DMS53 (cell line): ENCODE data around the gene DNAH17.

Source experiments
- DNase-seq: peaks from one replicate; lab custom pipeline; 2025; lab: John Stamatoyannopoulos, UW

DNAH17 gene

DNA sequence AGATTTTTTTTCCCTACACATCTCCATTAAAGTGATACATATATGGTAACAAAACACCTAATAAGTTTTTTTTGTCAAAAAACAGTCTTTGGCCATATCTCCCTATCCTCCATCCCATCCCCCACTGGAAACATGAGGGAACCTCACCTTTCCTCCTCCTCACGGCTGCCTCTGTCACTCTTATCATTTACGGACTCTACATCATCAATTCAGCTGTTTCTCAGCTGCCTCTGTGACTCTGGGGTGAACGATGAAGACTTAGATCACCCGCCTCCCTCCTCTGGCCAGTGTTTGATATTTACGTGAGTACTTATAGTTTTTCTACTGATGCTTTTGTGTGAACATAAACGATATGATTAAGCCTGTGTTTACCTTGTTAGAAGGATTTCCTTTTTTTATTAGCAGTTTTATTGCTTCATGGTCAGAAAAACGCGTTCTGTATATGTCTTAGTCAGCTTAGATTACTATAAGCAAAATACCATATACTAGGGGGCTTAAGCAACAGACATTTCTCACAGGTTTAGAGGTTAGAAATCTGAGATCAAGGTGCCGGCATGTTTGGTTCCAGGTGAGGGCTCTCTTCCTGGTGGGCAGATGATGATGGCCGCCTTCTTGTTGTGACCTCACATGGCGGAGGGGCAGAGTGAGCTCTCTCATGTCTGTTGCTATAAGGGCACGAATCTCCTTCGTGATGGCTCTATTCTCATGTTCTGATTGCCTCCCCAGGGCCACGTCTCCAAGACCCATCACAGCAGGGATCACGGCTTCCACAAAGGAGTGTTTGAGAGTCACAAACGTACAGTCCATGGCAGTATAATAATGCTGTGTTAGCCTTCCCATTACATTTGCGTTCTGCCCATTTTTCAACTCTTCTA lies 32.1 kb downstream of the DNAH17 start:
- no peak for DNase-seq

DNA sequence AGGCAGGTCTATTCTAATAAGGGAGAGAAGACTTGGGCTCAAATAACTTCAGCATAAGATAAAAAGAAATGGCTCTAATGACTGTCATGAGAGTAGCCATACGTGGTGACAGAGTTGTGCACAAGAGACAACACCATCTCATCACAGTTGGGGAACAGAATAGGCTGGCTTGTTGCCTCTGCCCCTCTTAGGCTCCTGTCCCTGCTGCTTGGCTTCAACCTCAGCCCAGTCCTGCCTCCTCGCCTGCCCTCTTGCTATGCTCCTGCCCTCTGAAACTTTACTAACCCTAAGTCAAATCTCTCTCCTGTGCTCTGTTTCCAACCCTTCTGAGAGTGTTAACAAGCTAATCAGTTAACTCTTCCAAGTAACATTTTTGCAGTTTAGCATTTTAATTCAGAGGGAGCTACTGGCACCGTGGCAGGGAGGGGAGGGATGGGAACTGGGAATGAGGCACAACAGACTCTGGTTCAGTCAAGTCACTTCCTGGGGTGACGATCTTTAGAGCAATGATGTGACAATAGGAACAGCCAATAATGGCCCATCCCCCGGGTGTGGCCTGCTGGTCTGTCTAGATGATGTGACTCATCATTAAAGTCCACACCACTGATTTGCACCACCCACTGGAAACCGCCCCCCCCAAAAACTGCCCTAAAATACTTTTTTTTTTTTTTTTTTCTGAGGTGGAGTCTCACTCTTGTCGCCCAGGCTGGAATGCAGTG lies 35.5 kb downstream of the DNAH17 start:
- DNase-seq = peak; percentile 64

DNA sequence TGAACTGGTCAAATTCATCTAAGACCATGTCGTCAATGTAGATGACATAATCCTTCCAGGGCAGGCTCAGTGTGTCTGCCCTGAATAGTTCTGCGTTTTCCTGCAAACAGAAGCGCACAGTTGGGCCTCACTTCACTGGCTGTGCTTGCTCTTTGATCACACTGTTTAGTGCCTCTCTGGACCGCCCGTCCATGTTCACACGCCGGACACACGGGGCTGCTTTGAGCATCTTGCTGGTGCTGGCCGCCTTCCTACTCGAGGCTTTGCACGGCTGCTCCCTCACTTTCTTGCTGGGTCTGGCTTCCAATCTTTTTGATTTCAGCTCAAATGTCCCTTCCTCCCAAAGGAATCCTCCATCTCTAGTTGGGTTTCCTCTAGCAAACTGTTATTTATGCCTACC lies 37.4 kb downstream of the DNAH17 start:
- no peak for DNase-seq

DNA sequence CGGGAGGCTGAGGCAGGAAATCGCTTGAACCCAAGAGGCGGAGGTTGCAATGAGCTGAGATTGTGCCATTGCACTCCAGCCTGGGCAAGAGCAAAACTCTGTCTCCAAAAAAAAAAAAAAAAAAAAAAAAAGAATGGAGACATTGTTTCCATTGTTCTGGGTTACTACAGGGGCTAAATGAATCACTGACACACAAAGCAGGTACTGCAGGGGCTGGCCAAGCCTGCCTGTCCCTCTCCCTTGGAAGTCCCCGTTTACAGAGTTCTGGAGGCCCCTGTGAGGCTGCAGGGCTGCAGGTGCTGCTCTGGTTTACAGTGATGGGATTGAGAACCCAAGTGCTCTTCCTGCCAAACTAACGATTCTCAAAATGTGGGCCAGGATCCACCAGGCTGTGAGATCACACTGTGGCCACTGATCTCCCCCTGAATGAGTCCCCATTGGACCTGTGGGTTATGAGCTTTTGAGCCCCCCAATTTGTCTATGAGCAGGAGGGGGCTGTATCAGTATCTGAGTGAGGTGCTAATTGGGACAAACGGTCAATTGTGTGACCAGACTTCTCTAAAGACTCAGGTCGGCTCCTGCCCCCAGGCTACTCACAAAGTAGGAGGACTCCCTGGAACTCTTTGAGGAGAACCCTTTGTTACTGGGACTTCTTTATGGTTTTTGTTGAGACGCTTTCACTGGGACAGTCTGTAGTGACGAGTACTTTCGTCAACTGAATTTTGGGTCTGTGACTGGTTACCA lies 39.0 kb downstream of the DNAH17 start:
- DNase-seq = no peak

DNA sequence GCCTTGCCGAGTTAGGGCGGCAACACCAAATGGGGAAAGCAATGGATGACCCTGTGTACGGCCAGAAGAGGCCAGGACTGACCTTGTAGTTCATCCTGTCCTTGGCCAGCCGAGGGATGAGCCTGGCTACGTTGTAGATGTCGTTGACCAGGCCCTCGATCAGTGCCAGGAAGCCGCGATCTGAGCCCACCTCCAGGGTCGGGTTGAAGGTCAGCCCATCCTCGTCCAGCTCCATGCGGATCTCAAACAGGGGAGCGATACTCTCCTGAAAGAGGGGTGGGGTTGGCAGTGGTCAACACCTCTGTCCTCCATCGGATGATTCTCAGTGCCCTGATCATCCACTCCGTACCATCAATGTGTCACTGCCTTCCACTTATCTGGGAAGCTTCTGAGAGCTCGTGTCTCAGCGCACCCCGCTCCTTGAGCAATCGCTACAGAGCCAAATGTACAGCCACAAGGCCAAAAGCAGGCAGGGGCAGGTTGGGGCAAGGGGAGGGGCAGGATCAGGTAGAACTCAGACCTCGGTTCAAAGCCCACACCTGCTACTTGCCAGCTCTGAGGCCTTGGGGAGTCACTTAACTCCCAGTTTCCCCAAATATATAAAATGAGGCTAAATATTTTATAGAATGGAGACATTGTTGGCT lies 39.9 kb downstream of the DNAH17 start:
- DNase-seq = no peak

DNA sequence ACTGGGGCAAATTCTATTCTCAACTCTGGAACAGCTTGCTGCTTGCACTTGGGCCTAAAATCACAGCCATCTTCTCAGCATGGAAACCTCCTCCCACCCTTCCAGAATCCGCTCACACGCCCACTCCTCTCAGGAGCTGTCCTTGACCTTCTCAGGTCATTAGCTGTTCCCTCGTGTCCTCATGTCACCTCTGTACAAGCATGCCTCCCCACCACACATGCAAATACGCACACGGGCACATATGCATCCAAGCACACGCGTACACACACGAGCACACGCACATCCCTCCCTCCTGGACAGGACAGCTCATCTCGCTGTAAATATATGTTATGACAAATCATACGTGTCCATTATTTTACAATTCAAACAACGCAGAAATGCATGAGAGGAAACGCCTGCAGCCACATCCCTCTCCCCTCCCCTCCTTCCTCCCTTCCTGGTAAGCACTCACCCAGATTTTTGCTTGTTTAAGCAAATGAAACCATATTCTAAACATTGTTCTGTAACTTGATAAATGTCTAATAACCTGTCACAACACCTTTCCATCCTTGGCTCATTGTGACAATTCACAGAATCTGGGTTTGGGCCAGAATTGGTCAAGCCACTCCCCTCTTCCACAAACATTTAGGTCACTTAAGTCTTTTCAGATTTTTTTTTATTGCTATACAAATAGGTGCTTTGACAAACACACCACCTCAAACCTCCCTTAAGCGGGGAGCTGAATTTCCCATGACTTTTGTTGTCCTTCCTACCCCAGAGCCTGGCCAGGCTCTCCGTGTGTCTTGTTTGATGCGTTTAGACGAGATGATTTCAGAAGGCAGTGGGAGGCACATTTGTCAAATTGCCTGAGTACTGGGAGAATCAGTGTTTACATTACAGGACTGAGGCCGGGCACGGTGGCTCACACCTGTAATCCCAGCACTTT lies 41.7 kb downstream of the DNAH17 start:
- peak; percentile 96 for DNase-seq

DNA sequence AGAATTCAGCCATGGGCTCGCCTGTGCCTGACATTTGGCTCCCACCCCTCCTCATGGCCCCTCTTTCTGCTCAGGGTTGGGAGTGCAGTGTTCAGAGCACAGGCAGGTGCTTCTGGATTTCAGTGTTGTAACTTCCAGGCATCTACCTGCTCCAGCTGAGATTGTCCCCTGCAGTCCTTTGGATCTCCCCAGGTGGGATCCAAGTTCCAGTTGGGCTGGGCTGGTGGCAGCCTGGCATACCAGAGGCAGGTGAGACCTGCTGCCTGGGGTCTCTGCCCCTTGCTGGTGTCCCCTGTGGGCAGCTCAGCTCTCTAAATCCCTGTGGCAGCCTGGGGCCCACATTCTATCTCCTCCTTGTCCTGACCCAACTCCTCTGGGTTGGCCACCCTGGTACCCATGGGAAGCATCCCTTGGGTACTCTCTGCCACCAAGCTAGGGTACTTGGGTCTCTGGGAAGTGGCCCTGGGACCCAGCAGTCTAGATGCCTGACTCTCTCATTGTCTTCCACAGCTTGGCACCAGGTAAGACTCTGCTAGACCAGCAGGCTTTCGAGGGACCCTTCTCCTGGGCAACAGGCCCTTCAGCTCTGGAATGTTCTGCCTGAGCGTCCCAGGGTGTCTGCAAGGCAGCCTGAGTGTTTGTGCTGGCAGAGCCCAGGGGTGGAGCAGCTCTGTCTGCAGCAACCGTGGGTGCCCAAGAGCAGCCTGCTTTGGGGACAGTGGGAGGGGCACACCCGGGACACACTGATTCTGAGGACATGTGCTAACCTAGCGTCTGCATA lies 42.5 kb downstream of the DNAH17 start:
- DNase-seq = peak; percentile 72

DNA sequence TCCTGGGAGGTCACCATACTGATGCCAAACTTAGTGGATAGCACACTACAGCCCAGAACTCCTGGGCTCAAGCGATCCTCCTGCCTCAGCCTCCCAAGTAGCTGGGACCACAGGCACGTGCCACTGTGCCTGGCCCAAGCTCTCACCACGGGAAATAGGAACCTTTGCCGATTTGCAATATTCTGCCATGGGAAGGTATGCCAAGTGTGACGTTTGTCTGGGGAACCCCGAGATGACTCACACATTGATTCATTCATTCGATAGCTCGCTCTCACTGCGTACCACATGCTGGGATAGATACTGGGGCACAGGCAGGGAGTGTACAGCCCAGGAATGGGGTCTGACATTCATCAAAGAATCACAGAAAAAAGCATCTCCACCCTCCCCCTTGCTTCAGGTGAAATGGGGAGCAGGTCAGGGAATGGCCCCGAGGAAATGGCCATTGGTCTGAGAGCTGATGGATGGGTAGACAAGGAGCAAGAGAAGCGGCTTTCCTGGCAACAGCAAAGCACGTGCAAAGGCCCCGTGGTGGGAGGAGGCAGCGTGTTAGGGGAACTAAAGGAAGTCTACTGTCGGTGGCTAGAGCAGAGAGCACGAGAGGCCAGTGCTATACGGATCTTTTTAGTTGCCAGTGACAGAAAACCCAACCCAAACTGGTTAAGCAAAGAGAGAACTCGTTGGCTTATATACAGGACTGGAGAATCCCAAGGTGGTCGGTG lies 44.1 kb downstream of the DNAH17 start:
- DNase-seq = peak; percentile 63

DNA sequence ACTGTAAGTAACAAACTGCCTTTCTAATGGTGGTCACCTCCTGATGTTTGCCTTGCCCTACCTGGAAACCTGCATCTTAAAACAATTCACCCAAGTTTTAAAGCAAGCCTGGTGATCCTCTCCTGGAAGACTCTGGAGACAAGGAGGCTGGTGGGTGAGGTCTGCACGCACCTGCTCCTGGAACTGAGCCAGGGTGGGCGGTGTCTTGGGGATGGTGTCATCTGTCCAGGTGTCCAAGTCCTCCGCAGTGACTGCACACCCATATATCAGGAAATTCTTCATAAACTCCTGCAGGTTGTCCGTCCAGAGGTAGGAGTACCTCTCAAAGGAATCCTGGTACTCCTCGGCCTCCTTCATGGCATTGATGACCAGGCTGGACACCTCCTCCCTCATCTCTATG lies 44.9 kb downstream of the DNAH17 start:
- DNase-seq = peak; percentile 92

DNA sequence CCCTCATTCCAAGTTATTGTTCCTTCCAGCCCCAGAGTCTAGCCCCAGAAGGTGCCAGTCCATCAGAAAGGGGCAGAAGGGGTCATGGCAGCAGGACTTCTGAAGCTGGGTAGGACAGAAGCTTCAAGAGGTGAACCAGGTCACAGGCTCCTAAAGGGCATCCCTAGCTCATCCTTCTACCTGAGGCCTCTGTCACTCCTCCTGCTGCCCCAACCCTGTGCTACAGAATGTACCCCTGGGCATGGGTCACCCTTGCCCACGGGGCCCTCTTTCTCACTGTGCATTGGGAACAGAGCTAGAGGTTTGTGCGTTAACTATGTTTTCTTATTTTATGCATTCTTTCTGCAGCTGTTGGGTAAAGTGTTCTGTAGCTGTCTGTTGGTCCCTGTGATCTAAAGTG lies 46.5 kb downstream of the DNAH17 start:
- peak; percentile 74 for DNase-seq

DNA sequence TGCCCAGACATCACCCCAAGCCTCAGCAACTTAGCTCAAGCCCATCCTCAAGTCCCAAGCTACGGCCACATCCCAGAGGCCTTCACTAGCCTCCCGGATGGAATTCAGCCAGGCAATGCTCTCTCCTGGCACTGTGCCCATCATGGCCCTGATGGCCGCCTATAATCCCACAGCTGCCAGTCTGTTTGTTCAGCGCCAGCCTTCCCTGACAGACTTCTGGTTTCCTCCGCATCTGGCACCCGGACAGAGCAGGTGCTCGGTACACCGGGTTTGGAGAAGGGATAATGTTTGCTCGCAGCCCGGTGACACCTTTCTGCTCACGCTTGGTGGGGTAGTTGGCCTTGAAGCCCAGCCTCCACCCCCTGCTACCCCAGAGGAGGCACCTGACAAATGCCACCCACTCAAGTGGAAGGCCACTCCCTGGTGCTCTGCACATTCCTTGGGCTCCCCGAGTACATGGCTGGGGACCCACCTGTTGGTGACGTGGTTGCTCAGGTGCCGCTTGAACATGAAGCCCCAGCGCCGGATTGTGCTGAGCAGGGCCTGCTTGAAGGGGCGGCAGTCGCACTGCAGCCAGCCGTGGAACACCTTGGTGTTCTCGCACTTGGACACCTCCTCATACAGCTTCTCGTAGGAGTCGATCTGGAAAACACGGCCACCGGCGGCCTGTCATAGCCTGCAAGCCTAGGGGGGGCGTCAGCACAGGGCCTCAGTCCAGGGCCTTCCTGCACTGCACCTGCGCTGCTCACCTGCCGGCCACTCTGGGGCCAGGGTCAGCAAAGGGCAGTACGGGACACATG lies 47.1 kb downstream of the DNAH17 start:
- peak; percentile 99 for DNase-seq

DNA sequence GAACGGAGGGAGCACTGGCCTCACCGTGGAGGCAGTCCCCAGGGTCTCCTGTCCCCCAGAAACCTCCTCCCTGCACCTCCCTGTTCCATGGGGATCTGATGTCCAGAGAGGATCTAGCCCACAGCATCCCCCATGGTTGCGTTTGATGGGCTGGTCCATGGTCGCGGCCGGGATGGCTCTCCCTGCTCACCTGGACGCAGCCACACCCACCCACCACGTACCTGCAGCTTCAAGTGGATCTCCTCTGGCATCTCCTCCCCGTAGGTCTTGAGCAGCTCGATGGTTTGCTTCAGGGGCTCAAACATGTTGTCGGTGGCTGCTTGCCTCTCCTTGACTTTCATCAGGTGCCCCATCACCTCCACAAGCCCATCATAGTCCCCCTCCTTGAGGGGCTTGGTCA lies 47.9 kb downstream of the DNAH17 start:
- DNase-seq = peak; percentile 63

DNA sequence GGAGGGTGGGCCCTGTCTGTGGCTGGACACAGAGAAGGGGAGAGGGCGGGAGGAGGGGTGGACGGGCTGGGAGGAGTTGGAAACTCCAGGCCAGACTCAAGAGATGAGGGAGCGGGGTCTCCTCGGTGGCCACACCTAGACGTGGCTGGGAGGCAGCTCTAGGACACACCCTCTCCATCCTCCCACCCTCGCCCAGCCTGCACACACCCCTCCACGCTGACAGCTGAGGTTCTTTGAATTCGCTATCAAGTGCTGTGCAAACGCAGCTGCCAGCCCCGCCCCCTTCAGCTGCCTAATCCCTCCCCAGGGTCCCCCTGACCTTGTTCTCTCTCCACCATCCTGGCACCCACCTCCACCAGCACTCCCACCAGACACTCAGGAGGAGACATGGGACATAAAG lies 48.7 kb downstream of the DNAH17 start:
- DNase-seq = peak; percentile 93

DNA sequence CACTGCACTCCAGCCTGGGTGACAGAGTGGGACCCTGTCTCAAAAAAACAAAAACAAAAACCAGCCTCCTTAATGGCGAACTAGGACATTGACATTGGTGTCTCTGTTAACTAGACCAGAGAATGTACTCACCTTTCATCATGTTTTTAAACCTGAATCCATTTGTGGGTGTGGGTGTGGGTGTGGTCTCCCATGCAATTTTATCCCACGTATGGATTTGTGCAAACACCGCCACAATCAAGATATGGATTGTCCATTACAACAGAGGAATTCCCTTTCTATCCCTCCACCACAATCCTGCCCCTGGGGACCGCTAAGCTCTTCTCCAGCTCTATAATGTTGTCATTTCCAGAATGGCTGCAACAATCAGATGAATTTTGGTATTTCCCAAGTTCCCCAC lies 49.9 kb downstream of the DNAH17 start:
- DNase-seq = no peak

DNA sequence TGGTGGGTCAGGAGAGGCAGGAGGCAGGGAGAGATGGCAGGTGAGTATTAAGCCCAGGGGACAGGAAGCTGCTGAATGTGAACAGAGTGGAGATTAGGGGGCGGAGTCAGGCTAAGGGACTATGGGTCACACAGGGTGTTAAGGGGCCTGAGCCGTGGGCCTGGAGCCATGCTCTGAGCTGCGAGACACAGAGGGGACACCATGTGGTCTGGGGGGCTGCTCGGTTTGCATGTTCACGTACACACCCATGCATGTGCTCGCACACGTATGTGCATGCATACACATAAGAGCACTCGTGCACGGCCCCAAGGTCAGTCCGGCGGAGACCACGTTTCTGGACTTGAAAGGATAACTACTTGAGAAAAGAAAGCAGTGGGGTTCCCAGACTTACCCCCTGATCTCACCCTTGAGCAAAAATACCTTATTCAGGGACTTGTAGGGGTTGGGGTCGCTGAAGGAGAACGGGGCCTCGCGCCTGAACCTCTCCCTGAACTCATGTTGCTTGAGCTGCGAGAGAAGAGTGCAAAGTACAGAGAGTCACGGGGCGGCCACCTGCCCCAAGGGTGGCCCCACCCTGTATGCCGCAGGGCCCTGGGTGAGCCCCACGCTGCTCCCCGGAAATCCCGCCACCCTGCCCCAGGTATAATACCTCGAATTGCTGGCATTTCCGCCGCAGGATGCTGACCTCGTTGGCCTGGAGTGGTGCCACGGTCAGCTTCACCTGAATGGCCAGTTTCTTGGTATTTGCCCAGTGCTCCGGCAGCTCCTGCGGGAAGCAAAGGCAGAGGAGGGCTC lies 50.8 kb downstream of the DNAH17 start:
- DNase-seq = peak; percentile 20

DNA sequence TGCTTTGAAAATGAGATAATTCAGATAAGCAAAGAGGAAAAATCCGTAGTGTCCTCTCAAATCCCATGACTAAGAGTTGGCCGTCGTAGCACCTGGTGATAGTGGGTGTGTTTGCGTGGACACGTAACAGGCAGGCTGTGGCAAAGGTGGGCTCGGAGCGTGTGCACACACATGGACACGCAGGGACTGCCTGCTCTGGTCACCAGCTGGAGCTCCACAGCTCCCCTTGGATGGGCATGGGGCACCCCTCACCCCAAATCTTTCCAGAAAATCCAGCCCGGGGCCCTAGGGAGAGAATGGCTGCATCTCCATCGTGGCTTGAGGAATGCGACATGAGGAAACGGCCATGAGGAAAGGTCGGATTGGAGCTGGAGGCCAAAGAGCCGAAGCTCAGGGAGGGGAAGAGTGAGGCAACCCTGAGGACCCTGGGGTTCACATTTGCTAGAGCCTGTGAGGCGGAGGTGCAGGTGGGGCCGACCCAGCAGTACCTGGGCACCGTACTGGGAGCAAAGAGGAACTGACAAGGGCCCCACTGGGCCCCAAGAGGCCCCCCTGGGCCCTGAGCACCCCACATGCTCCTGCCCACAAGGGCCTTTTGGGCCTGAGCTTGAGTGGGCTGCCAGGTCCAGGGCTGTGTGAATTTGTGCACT lies 51.6 kb downstream of the DNAH17 start:
- no peak for DNase-seq

DNA sequence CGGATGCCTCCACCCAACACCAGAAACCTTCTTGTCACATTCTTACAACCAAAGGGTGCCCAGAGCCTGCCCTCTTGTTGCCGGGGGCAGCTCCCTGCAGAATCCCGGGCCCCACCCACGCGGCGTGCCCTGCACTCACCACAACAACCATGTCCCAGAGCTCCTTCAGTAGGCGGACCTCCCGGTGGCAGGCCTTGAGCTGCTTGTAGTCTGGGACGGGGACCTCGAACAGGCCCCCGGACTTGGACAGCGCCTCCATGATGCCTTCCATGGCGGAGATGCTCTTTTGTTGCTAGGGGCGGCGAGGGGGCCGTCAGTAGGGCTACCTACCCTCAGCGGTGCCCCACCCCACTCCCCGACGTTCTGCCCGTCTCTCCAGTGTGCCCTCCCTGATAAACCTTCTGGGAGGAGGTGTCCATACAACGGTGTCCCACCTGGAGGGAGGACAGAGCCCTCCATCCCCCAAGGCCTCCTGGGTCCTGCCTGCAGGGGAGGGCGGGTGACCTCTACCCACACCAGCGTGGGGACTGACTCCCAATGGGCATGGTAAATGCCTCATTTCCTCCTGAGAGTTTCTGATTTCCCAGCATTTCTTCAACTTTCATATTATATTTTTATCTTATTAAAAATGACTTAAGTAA lies 52.2 kb downstream of the DNAH17 start:
- no peak for DNase-seq
